Limb (tissue), 2 donors: ENCODE data around the gene PRR5.
"Not testable (repeated sequence)": the region's sequence is repeated elsewhere in the genome, so short reads cannot be mapped to it uniquely, and the experiment has no call there.

ENCODE experiments used
- DNase-seq, 2 donors: peaks; one replicate each; pipeline ENCODE4 v3.0.0-alpha.2; 2016; ENCODE audit errors: extremely low spot score in 2 of 2

The PRR5 gene

GRCh38 chr22:44672632-44673031, 29.4 kb upstream of the PRR5 start:
- no peak for DNase-seq

GRCh38 chr22:44673406-44673805, 28.6 kb upstream of the PRR5 start:
- no peak for DNase-seq

DNA sequence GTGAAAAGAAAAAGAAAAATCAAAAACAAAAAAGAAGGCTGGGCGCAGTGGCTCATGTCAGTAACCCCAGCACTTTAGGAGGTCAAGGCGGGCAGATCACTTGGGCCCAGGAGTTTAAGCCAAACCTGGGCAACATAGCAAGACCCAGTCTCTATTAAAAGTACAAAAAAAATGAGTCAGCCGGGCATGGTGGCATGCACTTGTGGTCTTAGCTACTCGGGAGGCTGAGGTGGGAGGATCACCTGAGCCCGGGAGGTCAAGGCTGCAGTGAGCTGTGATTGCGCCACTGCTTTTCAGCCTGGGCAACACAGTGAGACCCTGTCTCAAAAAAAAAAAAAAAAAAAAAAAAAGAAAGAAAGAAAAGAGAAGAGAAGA, 26.0 kb upstream of the PRR5 start:
- DNase-seq: not testable (repeated sequence)

DNA sequence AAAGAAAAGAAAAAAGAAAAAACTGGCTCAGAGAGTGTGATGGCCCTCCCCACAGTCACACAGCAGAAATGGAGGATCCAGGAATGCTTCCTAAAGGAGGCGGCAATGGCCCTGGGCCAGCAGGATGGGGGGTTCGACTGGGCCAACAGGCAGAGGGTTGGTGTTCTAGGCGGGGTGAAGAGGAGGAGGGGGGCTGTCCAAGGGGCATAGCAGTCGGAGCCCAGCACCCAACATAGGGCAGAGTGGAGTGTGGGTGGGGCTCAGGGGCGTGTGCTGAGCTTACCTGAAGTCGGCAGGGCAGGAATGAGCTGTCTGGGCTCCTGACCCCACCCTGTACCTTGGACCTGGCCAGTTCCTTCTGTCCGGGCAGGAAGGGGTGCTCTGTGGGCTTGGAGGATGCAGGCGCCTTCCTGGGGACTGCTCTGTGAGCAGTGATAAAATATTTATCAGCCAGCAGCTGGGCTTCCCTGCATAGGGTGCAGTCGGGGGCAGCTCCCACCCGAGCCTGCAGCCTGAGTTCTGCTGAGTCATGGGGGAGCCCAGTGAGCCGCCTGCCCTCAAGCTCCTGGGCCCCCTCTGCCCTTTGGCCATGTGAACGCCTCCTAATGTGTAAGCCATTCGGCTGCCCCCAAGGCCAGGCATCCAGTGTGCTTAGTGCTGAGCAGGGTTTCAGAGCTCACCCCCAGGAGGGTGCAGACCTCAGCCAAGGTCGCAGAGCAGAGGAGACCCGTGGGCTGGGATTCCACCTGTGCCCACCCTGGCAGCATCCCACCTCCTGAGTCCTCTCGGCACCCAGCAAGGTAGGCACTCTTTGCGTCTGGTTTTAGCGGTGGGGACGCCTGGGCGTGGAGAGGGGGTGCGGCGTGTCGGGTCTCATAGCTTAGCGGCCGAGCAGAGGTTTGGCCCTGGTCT, 25.3 kb upstream of the PRR5 start:
- no peak for DNase-seq

DNA sequence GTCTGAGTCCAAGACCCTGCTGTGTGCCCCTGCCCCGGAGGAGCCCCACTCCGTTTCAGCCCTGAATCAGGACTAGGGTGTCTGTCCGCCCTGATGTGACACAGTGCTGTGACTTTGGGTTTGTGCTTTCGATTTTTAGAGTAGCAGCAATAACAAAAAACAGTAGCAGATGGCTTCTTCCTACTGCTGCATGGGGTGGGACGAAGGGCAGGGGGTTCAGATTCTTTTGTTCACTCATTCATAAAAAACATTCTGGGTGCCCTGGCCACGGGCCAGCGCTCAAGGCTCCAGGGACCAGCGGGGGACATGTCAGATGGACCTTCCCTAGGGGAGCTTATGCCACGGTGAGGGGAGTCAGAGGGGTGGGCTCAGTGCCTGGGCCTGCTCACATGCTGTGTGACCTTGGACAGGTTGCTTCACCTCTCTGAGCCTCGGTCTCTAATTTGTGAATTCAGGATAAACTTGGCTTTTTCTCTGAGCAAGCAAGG, 24.6 kb upstream of the PRR5 start:
- DNase-seq: no peak

- DNase-seq: no peak
Measured at GRCh38 chr22:44677871-44678555, 24.0 kb upstream of the PRR5 start.

GRCh38 chr22:44678556-44679305, 23.3 kb upstream of the PRR5 start:
- DNase-seq: no peak

DNA sequence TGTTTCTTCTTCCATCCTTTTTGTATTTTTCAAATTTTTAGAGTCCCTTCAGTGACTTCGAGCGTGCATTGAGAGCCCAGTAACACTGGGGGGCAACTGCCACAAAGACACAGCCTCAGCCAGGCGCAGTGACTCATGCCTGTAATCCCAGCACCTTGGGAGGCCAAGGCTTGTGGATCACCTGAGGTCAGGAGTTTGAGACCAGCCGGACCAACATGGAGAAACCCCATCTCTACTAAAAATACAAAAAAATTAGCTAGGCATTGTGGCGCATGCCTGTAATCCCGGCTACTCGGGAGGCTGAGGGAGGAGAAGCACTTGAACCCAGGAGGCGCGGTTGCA, 22.7 kb upstream of the PRR5 start:
- not testable (repeated sequence) for DNase-seq

DNA sequence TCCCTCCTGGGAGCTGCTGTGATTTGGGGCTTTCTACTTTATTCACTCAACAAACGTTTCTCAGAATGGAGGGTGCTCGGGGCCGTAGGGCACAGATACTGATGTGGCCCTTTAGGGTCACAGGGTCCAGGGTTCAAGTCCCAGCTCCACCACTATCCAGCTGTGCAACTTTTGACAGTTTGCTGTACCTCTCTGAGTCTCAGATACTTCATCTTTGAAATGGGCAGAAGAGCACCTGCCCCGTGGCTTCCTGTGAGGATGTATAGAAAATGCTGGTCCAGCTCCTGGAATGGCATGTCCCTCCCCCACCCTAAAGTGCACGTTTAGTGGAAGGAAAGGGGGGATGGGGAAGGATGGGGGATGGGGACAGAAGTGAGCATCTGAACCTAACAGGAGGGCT, 21.9 kb upstream of the PRR5 start:
- DNase-seq: no peak

- DNase-seq: no peak
Measured at GRCh38 chr22:44680481-44680894, 21.5 kb upstream of the PRR5 start.

DNA sequence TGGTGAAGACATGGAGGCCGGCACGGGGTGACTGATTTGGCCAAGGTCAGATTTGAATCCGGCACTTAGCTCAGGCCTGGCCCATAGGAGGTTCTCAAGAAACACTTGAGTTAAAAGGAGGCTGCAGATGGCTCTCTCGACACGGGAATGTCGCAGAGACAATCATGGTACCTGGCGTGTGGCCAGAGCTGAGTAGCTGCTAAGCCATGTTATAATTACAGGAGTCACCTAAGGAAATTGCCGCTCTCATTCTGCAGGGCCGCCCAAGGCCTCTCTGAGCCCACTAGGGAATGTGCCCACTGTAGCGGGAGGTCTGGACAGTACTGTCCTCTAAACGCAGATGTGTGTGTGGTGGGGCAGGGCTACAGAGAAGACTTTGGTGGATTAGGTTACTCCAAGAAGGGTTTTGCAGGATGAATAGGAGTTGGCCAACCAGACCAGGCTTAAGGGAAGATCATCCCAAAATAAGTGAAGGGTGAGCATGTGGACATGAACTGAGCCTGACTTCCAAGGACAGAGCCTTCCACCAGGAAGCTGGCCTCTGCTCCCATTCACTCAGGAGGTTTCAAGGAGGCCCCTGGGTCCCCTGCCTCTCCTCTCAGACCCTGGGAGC, 19.3 kb upstream of the PRR5 start:
- DNase-seq: no peak

- no peak for DNase-seq
Measured at GRCh38 chr22:44683237-44683636, 18.8 kb upstream of the PRR5 start.

GRCh38 chr22:44683881-44684280, 18.1 kb upstream of the PRR5 start:
- DNase-seq: no peak

DNA sequence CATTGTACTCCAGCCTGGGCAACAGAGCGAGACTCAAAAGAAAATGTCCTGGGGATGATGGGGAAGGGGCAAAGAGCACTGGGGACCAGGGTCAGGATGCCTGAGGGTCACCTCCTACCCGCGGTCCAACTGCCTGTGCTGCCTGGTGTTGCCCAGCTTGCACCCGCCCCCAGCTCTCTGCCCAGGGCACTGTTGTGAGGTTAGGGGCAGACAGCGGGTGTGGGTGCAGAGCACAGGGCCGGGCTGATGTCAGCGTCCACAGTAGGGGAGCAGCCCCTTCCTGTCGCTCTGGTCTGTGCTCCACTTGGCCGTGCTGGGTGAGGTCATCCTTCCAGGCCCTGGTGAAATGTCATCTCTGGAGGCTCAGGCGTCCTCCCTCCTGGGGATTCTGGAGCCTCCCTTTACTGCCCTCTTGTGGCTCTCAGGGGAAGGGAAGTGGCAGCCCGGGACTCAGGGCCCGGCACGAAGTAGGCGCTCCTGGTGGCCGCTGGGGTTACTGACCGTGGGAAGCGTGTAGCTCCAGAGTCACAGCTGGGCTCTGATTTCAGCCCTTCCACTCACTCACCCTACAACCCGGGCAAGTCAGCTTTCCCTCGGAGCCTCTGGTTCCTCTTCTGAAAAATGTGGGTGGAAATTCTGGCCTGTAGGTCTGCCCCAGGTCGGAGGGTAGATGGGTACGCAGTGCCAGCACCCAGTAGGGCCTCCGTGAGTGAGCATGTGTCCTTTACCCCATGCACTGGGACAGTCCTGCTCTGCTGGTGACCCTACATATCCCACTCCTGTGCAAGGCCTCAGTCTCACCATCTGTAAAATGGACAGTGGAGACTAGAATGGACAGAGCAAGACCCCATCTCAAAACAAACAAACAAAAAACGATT, 17.3 kb upstream of the PRR5 start:
- peak; percentile 46 to 77 for DNase-seq

DNA sequence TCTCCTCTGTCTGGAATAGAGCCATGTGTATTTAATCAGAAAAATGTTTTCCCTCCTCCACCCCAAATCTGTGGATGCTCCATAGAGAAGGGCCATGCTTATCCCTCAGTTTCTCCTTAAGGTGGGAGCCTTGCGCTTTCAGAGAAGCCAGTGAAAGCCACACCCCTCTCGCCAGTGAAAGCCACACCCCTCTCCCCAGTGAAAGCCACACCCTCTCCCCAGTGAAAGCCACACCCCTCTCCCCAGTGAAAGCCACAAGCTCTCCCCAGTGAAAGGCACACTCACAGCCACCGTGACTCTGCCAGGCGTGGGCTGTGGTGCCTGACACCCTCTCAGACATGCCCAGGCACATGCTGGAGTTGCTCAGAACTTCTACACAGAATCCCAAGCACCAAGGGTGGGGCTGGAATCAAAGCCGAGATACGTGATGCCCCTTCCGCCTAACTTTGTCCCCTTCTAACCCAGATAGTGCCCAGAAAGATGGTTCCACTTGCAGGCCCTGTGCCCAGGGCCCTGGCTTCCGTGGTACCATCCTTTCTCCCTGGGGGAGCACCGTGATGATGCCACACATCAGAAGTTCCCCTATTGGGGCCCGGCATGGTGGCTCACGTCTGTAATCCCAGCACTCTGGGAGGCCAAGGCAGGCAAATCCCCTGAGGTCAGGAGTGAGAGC, 16.5 kb upstream of the PRR5 start:
- DNase-seq: no peak

- DNase-seq: no peak
Measured at GRCh38 chr22:44686873-44687600, 15.0 kb upstream of the PRR5 start.

DNA sequence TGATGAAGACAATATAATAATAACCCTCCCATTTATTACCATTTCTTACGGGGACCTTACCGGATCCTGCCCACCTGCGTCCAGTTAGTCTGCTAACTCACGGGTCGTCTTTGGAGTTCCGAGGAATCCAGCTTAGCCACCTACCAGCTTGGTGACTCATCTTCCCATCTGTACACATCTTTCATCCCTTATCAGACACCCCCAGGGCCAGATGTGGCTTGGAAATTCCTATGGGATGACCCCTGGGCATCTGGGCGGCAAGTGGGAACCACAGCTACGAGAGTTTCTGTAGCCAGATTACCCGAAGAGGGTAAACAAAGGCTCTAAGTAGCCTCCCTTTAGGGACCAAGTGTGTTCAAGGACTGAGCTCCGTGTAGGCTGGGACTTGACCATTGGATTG, 12.8 kb upstream of the PRR5 start:
- DNase-seq: no peak

DNA sequence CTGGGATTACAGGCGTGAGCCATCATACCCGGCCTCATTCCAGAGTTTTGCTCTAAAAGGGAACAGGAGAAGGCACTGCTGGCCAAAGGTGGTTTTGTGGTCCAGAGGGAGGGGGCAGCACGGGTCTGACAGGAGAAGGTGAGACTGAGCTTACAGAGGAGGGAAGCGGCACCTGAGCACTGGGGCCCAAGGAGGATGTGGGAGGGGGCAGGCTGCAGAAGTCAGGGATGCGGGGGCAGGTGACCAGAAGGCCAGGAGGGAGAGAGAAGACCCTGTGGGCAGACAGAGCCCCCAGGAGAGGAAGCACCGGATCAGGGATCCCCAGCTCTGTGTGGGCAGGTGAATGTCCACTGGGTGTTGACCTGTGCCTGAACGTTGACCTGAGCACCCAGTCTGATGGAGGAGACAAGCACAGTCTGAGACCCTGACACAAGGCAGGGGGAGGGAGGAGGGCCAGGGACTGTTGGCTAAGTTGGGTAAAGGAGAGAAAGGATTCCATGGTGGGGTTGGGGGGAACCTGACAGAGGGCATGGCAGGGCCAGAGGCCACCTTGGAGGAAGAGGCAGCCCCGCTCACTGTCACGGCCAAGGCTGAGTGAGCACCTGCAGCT, 12.0 kb upstream of the PRR5 start:
- no peak for DNase-seq
